H1 (cell line): Measurements from ENCODE around the gene KLF9. TPM values are rescaled to one million over a fixed set of nuclear protein-coding genes. Genes with fewer than 3 reads are reported as not detected.

Experiments
- ATF3 ChIP-seq: IDR thresholded peaks from 2 replicates; pipeline ENCODE4 v1.6.1; 2011; ENCODE audit warnings: low read depth, mild to moderate bottlenecking, low read length; ENCODE audit not compliant: insufficient read depth
- CHD2 ChIP-seq: IDR thresholded peaks from 2 replicates; pipeline ENCODE4 v1.6.1; 2012; ENCODE audit warnings: low read length, improper control_type of control experiment
- KDM5A ChIP-seq: fragments of 200-600 bp; IDR thresholded peaks from 2 replicates; pipeline ENCODE4 v1.7.1; 2012; ENCODE audit warnings: mild to moderate bottlenecking, low read length, inconsistent platforms, mixed read lengths
- MAX ChIP-seq: IDR thresholded peaks from 2 replicates; pipeline ENCODE4 v1.6.1; 2012; ENCODE audit warnings: inconsistent platforms
- SP2 ChIP-seq: IDR thresholded peaks from 2 replicates; pipeline ENCODE4 v1.6.1; 2012; ENCODE audit warnings: mild to moderate bottlenecking, low read length, inconsistent platforms
- YY1 ChIP-seq: IDR thresholded peaks from 2 replicates; pipeline ENCODE4 v1.6.1; 2011; ENCODE audit warnings: low read depth, mild to moderate bottlenecking, low read length
- polyA plus RNA-seq, 7 experiments: library from polyadenylated mRNA; depleted of rRNA in 3 of 7; stranded (reverse) in 5 of 7; unstranded in 2 of 7; fragments of >200 nt in 5 of 7; fragments of 200-250 nt in 2 of 7; gene quantifications; 1 replicate in 5 of 7; 2 replicates in 1 of 7; 4 replicates in 1 of 7; pipeline versions ENCODE4 v1.2.1 to v1.2.3, GENCODE V29; 2011 to 2013; ENCODE audit warnings: missing spikeins in 2 of 7, mixed read lengths in 2 of 7
- total RNA-seq: library from RNA; stranded (reverse); fragmentation: NEBNext Ultra II Directional; extraction: Animal tissue kit (Norgen Biotek cat#: 25700); gene quantifications from 2 replicates; pipeline ENCODE4 v1.2.1, GENCODE V29; 2021

The KLF9 gene
- total and polyA plus RNA-seq, 2 of the 8 experiments (the other 6 are each of a cell fraction or from before 2014, with no cell fraction given): 0.47 to 0.82 TPM

- TF ChIP-seq MAX: no peak
- no peak for TF ChIP-seq SP2
- TF ChIP-seq CHD2: no peak
- no peak for TF ChIP-seq KDM5A
- no peak for TF ChIP-seq YY1
- TF ChIP-seq ATF3: no peak
Observed at GRCh38 chr9:70429899-70430298, 15.4 kb upstream of the KLF9 start (continued).
